Endothelial cell of umbilical vein (primary cell): ENCODE data around the gene SPDYA.

Experiments
- CTCF ChIP-seq, 2 donors: IDR thresholded peaks; 1 replicate in 1 of 2; 2 replicates in 1 of 2; pipeline ENCODE4 v1.5.1; 2011; ENCODE audit warnings: low read length in 2 of 2, mild to moderate bottlenecking in 2 of 2, moderate library complexity in 2 of 2, control low read depth in 1 of 2, inconsistent platforms in 1 of 2, low read depth in 1 of 2; ENCODE audit not compliant: insufficient read depth in 1 of 2; ENCODE audit errors: extremely low read depth in 1 of 2
- EZH2 ChIP-seq: IDR thresholded peaks from 2 replicates; pipeline ENCODE4 v1.6.1; 2012; ENCODE audit warnings: borderline replicate concordance, low read depth, mild to moderate bottlenecking, moderate library complexity, low read length, inconsistent platforms; ENCODE audit not compliant: severe bottlenecking
- MAX ChIP-seq: IDR thresholded peaks from 2 replicates; pipeline ENCODE4 v1.6.1; 2011; ENCODE audit not compliant: insufficient read depth, insufficient read length

GRCh38 chr2:28838971-28839370 is 28.3 kb downstream of the SPDYA start:
- TF ChIP-seq MAX: no peak
- no peak for TF ChIP-seq CTCF (IDR thresholded peaks at IDR 0.05; ENCODE audit: extremely low read depth in 1 of 2, insufficient read depth in 1 of 2, low read depth in 1 of 2, low read length in 2 of 2)
- TF ChIP-seq EZH2: no peak
